ENCODE data around the gene KDELR3.

The KDELR3 gene

GRCh38 chr22:38482662-38483308 lies 14.9 kb downstream of the KDELR3 start:
- DNase-seq (ENCODE audit: low read depth), result no peak

GRCh38 chr22:38484244-38484643 lies 16.3 kb downstream of the KDELR3 start:
- no peak for DNase-seq (ENCODE audit: low read depth)

- DNase-seq (ENCODE audit: low read depth), result no peak
Measured at GRCh38 chr22:38485783-38486182, 17.9 kb downstream of the KDELR3 start.

GRCh38 chr22:38487946-38488345 lies 20.1 kb downstream of the KDELR3 start:
- DNase-seq (ENCODE audit: low read depth), result no peak

GRCh38 chr22:38489142-38489541 lies 21.2 kb downstream of the KDELR3 start:
- no peak for DNase-seq (ENCODE audit: low read depth)

- DNase-seq (ENCODE audit: low read depth), result no peak
Measured at GRCh38 chr22:38489561-38490145, 21.8 kb downstream of the KDELR3 start.

- no peak for DNase-seq (ENCODE audit: low read depth)
Measured at GRCh38 chr22:38490475-38490874, 22.6 kb downstream of the KDELR3 start.

- DNase-seq (ENCODE audit: low read depth), result peak; percentile 71
Measured at GRCh38 chr22:38490915-38491314, 23.0 kb downstream of the KDELR3 start.

- DNase-seq (ENCODE audit: low read depth), result no peak
Measured at GRCh38 chr22:38491707-38492348, 23.9 kb downstream of the KDELR3 start.

- DNase-seq (ENCODE audit: low read depth), result no peak
Measured at GRCh38 chr22:38494498-38494897, 26.6 kb downstream of the KDELR3 start.

GRCh38 chr22:38494939-38495338 lies 27.0 kb downstream of the KDELR3 start:
- no peak for DNase-seq (ENCODE audit: low read depth)

GRCh38 chr22:38497869-38498268 lies 30.0 kb downstream of the KDELR3 start:
- no peak for DNase-seq (ENCODE audit: low read depth)

- no peak for DNase-seq (ENCODE audit: low read depth)
Measured at GRCh38 chr22:38501797-38502672, 34.1 kb downstream of the KDELR3 start.

- no peak for DNase-seq (ENCODE audit: low read depth)
Measured at GRCh38 chr22:38503021-38503420, 35.1 kb downstream of the KDELR3 start.

GRCh38 chr22:38504731-38505540 lies 37.0 kb downstream of the KDELR3 start:
- no peak for DNase-seq (ENCODE audit: low read depth)

- DNase-seq (ENCODE audit: low read depth), result peak; percentile 47
Measured at GRCh38 chr22:38505541-38506117, 37.7 kb downstream of the KDELR3 start.

- DNase-seq (ENCODE audit: low read depth), result peak; percentile 95
Measured at GRCh38 chr22:38506118-38506962, 38.4 kb downstream of the KDELR3 start, which contains the start of gene DDX17. TSS of gene DDX17 (minus strand) at chr22:38506311.

GRCh38 chr22:38510416-38510970 lies 42.6 kb downstream of the KDELR3 start:
- DNase-seq (ENCODE audit: low read depth), result no peak

- DNase-seq (ENCODE audit: low read depth), result no peak
Measured at GRCh38 chr22:38513063-38513462, 45.2 kb downstream of the KDELR3 start.

- DNase-seq (ENCODE audit: low read depth), result no peak
Measured at GRCh38 chr22:38518620-38519019, 50.7 kb downstream of the KDELR3 start.

Data from stromal cell of bone marrow (primary cell).